HG03064 (cell line): ENCODE measurements around the gene HOXB6.

Experiments
- ATAC-seq: cut with Tn5 transposase; IDR thresholded peaks from one replicate; pipeline ENCODE4 v1.9.1; 2021; ENCODE audit warnings: low read depth; ENCODE audit not compliant: unreplicated experiment

Gene HOXB6

GRCh38 chr17:48570325-48571023 lies 34.3 kb downstream of the HOXB6 start:
- ATAC-seq, result no peak

GRCh38 chr17:48569674-48570324 lies 35.0 kb downstream of the HOXB6 start:
- no peak for ATAC-seq

GRCh38 chr17:48569240-48569582 lies 35.6 kb downstream of the HOXB6 start:
- no peak for ATAC-seq

GRCh38 chr17:48568499-48569239 lies 36.1 kb downstream of the HOXB6 start:
- no peak for ATAC-seq

- no peak for ATAC-seq
Measured at GRCh38 chr17:48567646-48568354, 37.0 kb downstream of the HOXB6 start.

GRCh38 chr17:48567209-48567608 lies 37.6 kb downstream of the HOXB6 start:
- no peak for ATAC-seq

GRCh38 chr17:48566717-48567116 lies 38.1 kb downstream of the HOXB6 start:
- ATAC-seq, result no peak

GRCh38 chr17:48565925-48566710 lies 38.7 kb downstream of the HOXB6 start:
- ATAC-seq, result no peak

- no peak for ATAC-seq
Measured at GRCh38 chr17:48565022-48565554, 39.7 kb downstream of the HOXB6 start.

- no peak for ATAC-seq
Measured at GRCh38 chr17:48564188-48565021, 40.4 kb downstream of the HOXB6 start.

GRCh38 chr17:48563867-48564187 lies 41.0 kb downstream of the HOXB6 start:
- no peak for ATAC-seq

GRCh38 chr17:48563385-48563838 lies 41.4 kb downstream of the HOXB6 start:
- ATAC-seq, result no peak

- no peak for ATAC-seq
Measured at GRCh38 chr17:48562934-48563333, 41.9 kb downstream of the HOXB6 start.

- ATAC-seq, result no peak
Measured at GRCh38 chr17:48561884-48562810, 42.6 kb downstream of the HOXB6 start.

GRCh38 chr17:48559840-48560817 lies 44.7 kb downstream of the HOXB6 start:
- ATAC-seq, result no peak

GRCh38 chr17:48559122-48559839 lies 45.5 kb downstream of the HOXB6 start:
- no peak for ATAC-seq

- ATAC-seq, result no peak
Measured at GRCh38 chr17:48558831-48559121, 46.0 kb downstream of the HOXB6 start.
